ENCODE results near the gene ODF4. TPM values are rescaled to one million over a fixed set of nuclear protein-coding genes. Genes with fewer than 3 reads are reported as not detected.

ODF4 gene
- total and polyA plus RNA-seq, 2 of the 13 experiments (the other 11 are each of a cell fraction or from before 2014, with no cell fraction given) = not detected

DNA sequence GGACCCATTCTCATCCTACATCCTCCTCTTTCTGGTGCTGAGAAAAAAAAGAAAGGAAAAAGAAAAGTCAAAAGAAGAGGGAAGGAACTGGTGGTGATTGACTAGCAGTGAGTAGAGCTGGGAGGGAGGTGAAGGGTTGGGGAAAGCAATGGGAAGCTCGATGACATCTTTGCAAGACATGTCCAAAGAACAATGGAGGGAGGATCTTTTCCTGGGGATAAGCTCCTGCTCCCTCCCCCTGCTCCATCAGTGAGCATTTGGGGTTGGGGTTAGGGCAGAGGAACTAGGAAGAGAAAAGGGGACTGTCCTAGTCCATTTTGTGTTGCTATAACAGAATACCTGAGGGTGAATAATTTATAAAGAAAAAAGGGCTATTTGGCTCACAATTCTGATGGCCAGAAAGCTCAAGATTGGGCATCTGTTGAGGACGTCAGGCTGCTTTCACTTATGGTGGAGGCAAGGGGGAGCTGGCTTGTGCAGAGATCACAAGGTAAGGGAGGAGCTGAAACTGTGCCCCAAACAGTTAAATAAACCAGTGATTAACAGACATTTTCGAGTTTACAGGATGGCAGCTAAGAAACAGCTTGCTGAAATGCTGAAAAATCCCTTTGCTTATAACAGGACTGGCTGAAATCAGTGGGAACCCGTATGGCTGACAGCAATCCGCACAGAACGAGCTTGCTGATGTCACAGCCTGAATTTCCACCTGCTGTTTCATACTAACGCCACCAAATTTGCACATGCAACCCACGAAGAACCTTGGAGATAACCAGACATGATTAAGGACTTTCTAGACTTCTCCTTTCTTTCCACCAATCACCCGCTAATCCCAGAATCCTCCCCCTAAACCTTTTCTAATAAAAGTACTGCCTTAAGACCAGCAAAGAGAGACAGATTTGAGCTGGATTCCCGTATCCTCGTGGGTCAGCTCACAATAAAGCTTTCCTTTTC lies 1.6 kb upstream of the ODF4 start (continued):
- TF ChIP-seq NCOR1 (IDR thresholded peaks at IDR 0.05; ENCODE audit: borderline replicate concordance, low read length) = no peak

DNA sequence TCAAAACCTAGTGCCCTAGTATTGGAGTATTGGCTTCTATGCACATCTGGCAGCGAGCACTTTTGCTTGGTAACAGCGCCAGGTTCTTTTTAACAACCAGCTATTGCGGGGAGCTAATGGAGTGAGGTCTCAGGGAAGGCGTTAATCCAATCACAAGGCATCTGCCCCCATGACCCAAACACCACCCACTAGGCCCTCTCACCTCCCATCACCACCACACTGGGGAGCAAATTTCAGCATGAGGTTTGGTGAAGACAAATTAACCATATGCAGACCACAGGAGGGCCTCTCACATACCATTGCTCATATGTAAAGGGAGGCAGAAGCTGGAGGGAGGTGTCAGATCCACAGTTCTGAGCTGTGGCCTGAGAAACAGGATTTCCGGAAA lies 893 bp upstream of the ODF4 start:
- Histone ChIP-seq H3K27ac (ENCODE audit: extremely low read length, insufficient read depth, low read length) (no peak overlapping the region), H4K20me1 (ENCODE audit: insufficient read depth, low read length) (no peaks in the 10 kb centered on the region), H3K79me2 (ENCODE audit: insufficient read depth, low read length) (no peaks in the 10 kb centered on the region), H3K4me2 (ENCODE audit: low read depth, low read length) (no peak overlapping the region), H3K36me3 (replicated peaks in 1 of 2; ENCODE audit: control insufficient read depth in 1 of 2, insufficient read depth in 2 of 2, low read length in 2 of 2) (no peaks in the 10 kb centered on the region), H3K27me3 (ENCODE audit: control insufficient read depth in 1 of 2, insufficient read depth in 2 of 2, low read length in 2 of 2) (peaks cover 2 to 14% of the 10 kb centered on the region in 2 experiments; a peak in 3 of 5 replicates), H3K9ac (ENCODE audit: insufficient read depth, low read depth, low read length) (no peak overlapping the region), H3K4me1 (ENCODE audit: insufficient read depth, low read length) (no peaks in the 10 kb centered on the region), H2AFZ (ENCODE audit: low read length) (no peak overlapping the region), H3K9me3 (ENCODE audit: low read length) (no peaks in the 10 kb centered on the region), H3K4me3 (replicated peaks in 1 of 3; ENCODE audit: insufficient read depth in 1 of 3, low read depth in 2 of 3, low read length in 3 of 3) (no peak overlapping the region)
- FAIRE-seq (no peak), DNase-seq (ENCODE audit: low spot score) (no peak), ATAC-seq (no peak)
- BruUV-seq (replicated peaks) = no TSS peak
- TF ChIP-seq KMT2B (CRISPR knock-in tag; IDR thresholded peaks at IDR 0.05) (no peak), ZNF33B (CRISPR knock-in tag; IDR thresholded peaks at IDR 0.05) (no peak), ZNF124 (CRISPR knock-in tag; IDR thresholded peaks at IDR 0.05) (no peak), POLR2AphosphoS2 (IDR thresholded peaks at IDR 0.05; ENCODE audit: low read depth, low read length) (no peak), SOX5 (CRISPR knock-in tag; IDR thresholded peaks at IDR 0.05; ENCODE audit: borderline replicate concordance) (no peak)
- in situ Hi-C loops (cut with HindIII; ENCODE audit: extremely low pct_ligation_motif_present, low pct_unique_long_range_greater_than_20kb) (no loop called here), intact Hi-C loops (cut with micrococcal nuclease; ENCODE audit: unreplicated experiment) (no loop called here)
- POLR2A ChIA-PET = no interaction called here
- WGBS (ENCODE audit: low lambda C conversion rate) = 47% methylated on average over 5 of the region's 5 CpGs
- CTCF ChIA-PET (ENCODE audit: low intra/inter-chr PET ratio, low total read pairs) = no interaction called here

DNA sequence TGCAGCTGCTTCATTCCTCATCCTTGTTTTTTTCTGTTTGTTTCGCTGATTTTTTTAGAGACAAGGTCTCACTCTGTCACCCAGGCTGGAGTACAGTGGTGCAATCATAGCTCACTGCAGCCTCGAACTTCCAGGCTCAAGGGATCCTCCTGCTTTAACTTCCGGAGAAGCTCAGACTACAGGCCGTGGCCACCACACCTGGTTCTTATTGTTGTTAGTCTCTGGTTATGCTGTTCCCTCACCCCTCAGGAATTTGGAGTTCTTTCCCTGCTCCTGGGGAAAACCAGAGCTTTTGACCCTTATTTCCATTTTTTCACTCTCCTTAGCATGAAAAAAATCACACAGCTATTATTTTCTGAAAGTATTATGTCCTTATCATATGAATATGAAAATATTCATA lies 1.8 kb downstream of the ODF4 start:
- Histone ChIP-seq H3K4me3 (replicated peaks in 1 of 3; ENCODE audit: insufficient read depth in 1 of 3, low read depth in 2 of 3, low read length in 3 of 3) (no peak overlapping the region), H3K27ac (ENCODE audit: extremely low read length, insufficient read depth, low read length) (no peak overlapping the region), H4K20me1 (ENCODE audit: insufficient read depth, low read length) (no peaks in the 10 kb centered on the region), H3K4me2 (ENCODE audit: low read depth, low read length) (no peak overlapping the region), H3K36me3 (replicated peaks in 1 of 2; ENCODE audit: control insufficient read depth in 1 of 2, insufficient read depth in 2 of 2, low read length in 2 of 2) (no peaks in the 10 kb centered on the region), H3K27me3 (ENCODE audit: control insufficient read depth in 1 of 2, insufficient read depth in 2 of 2, low read length in 2 of 2) (peaks cover 2 to 29% of the 10 kb centered on the region in 2 experiments; a peak in 4 of 5 replicates), H3K9me3 (ENCODE audit: low read length) (no peaks in the 10 kb centered on the region), H3K9ac (ENCODE audit: insufficient read depth, low read depth, low read length) (no peak overlapping the region), H2AFZ (ENCODE audit: low read length) (no peak overlapping the region), H3K4me1 (ENCODE audit: insufficient read depth, low read length) (no peaks in the 10 kb centered on the region), H3K79me2 (ENCODE audit: insufficient read depth, low read length) (no peaks in the 10 kb centered on the region)
- ChIA-PET POLR2A (no interaction called here), CTCF (ENCODE audit: low intra/inter-chr PET ratio, low total read pairs) (no interaction called here)
- DNase-seq (ENCODE audit: low spot score) (no peak), FAIRE-seq (no peak), ATAC-seq (no peak)
- TF ChIP-seq TAF1 (CRISPR knock-in tag; IDR thresholded peaks at IDR 0.05) (no peak), CC2D1A (CRISPR knock-in tag; IDR thresholded peaks at IDR 0.05) (no peak), ZNF234 (CRISPR knock-in tag; conservative IDR thresholded peaks at IDR 0.05) (no peak), PLRG1 (conservative IDR thresholded peaks at IDR 0.05) (no peak)
- no TSS peak for BruUV-seq (replicated peaks)
- intact Hi-C loops (cut with micrococcal nuclease; ENCODE audit: unreplicated experiment) (no loop called here), in situ Hi-C loops (cut with HindIII; ENCODE audit: extremely low pct_ligation_motif_present, low pct_unique_long_range_greater_than_20kb) (no loop called here)
- WGBS (ENCODE audit: low lambda C conversion rate) = 21% methylated on average over 4 of the region's 4 CpGs
